GM08714 (cell line): Measurements from ENCODE around the gene DNAJC13.

Experiments used
- H3K4me3 ChIP-seq: fragments of 200-500 bp; sonication (Bioruptor generic); 2 replicates; pipeline ENCODE4 v1.5.1; 2014; ENCODE audit warnings: mild to moderate bottlenecking, low read length, inconsistent platforms
- ZNF274 ChIP-seq: IDR thresholded peaks from 2 replicates; pipeline ENCODE4 v1.6.1; 2012; ENCODE audit warnings: mild to moderate bottlenecking, low read depth, low read length

DNAJC13 gene

GRCh38 chr3:132499071-132499470 lies 81.8 kb downstream of the DNAJC13 start:
- H3K4me3 ChIP-seq, result no peak overlapping the region
- TF ChIP-seq ZNF274, result no peak

GRCh38 chr3:132503559-132503958 lies 86.3 kb downstream of the DNAJC13 start:
- no peak overlapping the region for H3K4me3 ChIP-seq
- TF ChIP-seq ZNF274, result no peak

GRCh38 chr3:132504375-132504933 lies 87.2 kb downstream of the DNAJC13 start:
- no peak overlapping the region for H3K4me3 ChIP-seq
- no peak for TF ChIP-seq ZNF274

- no peak for TF ChIP-seq ZNF274
- no peak overlapping the region for H3K4me3 ChIP-seq
Observed at GRCh38 chr3:132507657-132508056, 90.4 kb downstream of the DNAJC13 start.

- no peak overlapping the region for H3K4me3 ChIP-seq
- TF ChIP-seq ZNF274, result no peak
Observed at GRCh38 chr3:132509096-132509495, 91.8 kb downstream of the DNAJC13 start.

GRCh38 chr3:132509506-132509905 lies 92.2 kb downstream of the DNAJC13 start:
- TF ChIP-seq ZNF274, result no peak
- no peak overlapping the region for H3K4me3 ChIP-seq

- no peak overlapping the region for H3K4me3 ChIP-seq
- TF ChIP-seq ZNF274, result no peak
Observed at GRCh38 chr3:132513057-132513456, 95.8 kb downstream of the DNAJC13 start.

- TF ChIP-seq ZNF274, result no peak
- H3K4me3 ChIP-seq, result no peak overlapping the region
Observed at GRCh38 chr3:132517311-132517710, 100.0 kb downstream of the DNAJC13 start.

- no peak for TF ChIP-seq ZNF274
- H3K4me3 ChIP-seq, result no peak overlapping the region
Observed at GRCh38 chr3:132519914-132520313, 102.6 kb downstream of the DNAJC13 start.

- no peak for TF ChIP-seq ZNF274
- no peak overlapping the region for H3K4me3 ChIP-seq
Observed at GRCh38 chr3:132521901-132522300, 104.6 kb downstream of the DNAJC13 start.

- H3K4me3 ChIP-seq, result no peak overlapping the region
Observed at GRCh38 chr3:132522353-132522752, 105.1 kb downstream of the DNAJC13 start.

GRCh38 chr3:132530624-132531023 lies 113.3 kb downstream of the DNAJC13 start:
- no peak for TF ChIP-seq ZNF274
- no peak overlapping the region for H3K4me3 ChIP-seq

More at GRCh38 chr3:132522353-132522752, 105.1 kb downstream of the DNAJC13 start:
- no peak for TF ChIP-seq ZNF274

- no peak overlapping the region for H3K4me3 ChIP-seq
- TF ChIP-seq ZNF274, result no peak
Observed at GRCh38 chr3:132535575-132536441, 118.5 kb downstream of the DNAJC13 start.

GRCh38 chr3:132536442-132537153 lies 119.3 kb downstream of the DNAJC13 start:
- no peak overlapping the region for H3K4me3 ChIP-seq
- no peak for TF ChIP-seq ZNF274

GRCh38 chr3:132537297-132537696 lies 120.0 kb downstream of the DNAJC13 start:
- H3K4me3 ChIP-seq, result no peak overlapping the region
- TF ChIP-seq ZNF274, result no peak
